ENCODE data around the gene ASS1.

DNA sequence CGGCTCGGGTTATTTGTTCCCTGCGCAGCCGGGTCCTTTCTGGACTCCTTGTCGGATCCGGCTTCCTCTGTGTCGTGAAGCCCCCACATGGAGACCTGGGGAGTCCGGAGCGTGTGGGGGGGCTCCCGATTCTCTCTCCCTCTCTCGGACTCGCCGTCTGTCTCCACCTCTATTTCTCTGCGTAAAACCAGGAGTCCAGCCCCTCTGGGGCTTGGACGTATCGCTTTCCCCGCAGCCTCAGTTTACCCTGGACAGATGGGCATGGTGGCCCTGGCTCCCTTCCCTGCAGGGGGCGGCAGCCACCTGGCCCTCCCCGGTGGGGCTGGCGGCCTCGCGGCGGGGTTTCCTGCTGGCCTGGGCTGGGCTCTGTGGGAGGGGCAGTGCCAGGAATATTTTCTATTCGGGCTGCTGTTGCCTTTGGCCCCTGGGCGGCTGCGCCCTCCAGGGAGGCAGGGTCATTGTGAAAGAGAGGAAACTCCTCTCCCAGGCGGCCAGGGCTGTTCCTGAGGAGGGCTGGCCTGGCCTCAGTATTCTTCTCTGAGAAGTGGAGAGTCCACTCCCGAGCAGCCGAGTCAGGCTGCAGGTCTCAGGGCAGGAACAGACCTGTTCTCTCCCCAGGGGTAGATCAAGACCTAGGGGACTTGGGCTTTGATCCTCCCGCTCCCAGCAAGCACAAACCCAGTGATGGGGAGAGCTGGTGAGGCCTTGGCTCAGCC lies 665 bp downstream of the ASS1 start:
- TF ChIP-seq, protein P1, sequence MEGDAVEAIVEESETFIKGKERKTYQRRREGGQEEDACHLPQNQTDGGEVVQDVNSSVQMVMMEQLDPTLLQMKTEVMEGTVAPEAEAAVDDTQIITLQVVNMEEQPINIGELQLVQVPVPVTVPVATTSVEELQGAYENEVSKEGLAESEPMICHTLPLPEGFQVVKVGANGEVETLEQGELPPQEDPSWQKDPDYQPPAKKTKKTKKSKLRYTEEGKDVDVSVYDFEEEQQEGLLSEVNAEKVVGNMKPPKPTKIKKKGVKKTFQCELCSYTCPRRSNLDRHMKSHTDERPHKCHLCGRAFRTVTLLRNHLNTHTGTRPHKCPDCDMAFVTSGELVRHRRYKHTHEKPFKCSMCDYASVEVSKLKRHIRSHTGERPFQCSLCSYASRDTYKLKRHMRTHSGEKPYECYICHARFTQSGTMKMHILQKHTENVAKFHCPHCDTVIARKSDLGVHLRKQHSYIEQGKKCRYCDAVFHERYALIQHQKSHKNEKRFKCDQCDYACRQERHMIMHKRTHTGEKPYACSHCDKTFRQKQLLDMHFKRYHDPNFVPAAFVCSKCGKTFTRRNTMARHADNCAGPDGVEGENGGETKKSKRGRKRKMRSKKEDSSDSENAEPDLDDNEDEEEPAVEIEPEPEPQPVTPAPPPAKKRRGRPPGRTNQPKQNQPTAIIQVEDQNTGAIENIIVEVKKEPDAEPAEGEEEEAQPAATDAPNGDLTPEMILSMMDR (IDR thresholded peaks at IDR 0.05; ENCODE audit: low read depth, low read length, poor library complexity, severe bottlenecking), result no peak
- no peak for TF ChIP-seq EZH2phosphoT487 (IDR thresholded peaks at IDR 0.05; ENCODE audit: borderline replicate concordance, low read length)
